ENCODE data around the gene HYOU1.

DNA sequence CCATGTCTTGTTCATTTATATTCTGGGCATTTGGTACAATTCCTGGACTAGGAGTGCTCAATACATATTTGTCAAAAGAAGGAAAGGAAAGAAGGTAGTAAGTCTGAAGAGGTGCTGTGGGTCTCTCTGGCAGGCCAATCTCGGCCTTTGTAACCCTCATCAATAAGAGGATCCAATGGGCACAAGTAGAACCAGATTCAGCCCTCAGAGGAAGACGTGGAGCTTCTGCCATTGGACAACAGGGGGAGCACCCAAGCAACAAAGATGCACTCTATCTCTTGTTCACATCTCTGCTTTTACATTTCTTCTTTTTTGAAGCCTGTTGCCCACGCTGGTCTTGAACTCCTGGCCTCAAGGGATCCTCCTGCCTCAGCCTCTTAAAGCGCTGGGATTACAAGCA is 8.4 kb upstream of the HYOU1 start:
- TF ChIP-seq, protein P1, sequence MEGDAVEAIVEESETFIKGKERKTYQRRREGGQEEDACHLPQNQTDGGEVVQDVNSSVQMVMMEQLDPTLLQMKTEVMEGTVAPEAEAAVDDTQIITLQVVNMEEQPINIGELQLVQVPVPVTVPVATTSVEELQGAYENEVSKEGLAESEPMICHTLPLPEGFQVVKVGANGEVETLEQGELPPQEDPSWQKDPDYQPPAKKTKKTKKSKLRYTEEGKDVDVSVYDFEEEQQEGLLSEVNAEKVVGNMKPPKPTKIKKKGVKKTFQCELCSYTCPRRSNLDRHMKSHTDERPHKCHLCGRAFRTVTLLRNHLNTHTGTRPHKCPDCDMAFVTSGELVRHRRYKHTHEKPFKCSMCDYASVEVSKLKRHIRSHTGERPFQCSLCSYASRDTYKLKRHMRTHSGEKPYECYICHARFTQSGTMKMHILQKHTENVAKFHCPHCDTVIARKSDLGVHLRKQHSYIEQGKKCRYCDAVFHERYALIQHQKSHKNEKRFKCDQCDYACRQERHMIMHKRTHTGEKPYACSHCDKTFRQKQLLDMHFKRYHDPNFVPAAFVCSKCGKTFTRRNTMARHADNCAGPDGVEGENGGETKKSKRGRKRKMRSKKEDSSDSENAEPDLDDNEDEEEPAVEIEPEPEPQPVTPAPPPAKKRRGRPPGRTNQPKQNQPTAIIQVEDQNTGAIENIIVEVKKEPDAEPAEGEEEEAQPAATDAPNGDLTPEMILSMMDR (IDR thresholded peaks at IDR 0.05): peak in 2 of 3 experiments; percentile 17 to 36
- no peak for TF ChIP-seq POLR2A (IDR thresholded peaks at IDR 0.05; ENCODE audit: low read depth)

Measured in esophagus muscularis mucosa (tissue), 3 donors.